Ishikawa (cell line): ENCODE data around the gene OVOL2.

Experiments used
- CEBPB ChIP-seq: IDR thresholded peaks from 2 replicates; pipeline ENCODE4 v1.6.1; 2012
- CREB1 ChIP-seq: IDR thresholded peaks from 2 replicates; pipeline ENCODE4 v1.6.1; 2012; ENCODE audit warnings: low read depth
- FOXM1 ChIP-seq: IDR thresholded peaks from 2 replicates; pipeline ENCODE4 v1.6.1; 2012; ENCODE audit warnings: low read depth, borderline replicate concordance
- NFIC ChIP-seq: IDR thresholded peaks from 2 replicates; pipeline ENCODE4 v1.6.1; 2012
- RAD21 ChIP-seq: IDR thresholded peaks from 2 replicates; pipeline ENCODE4 v1.6.1; 2012; ENCODE audit warnings: low read depth
- REST ChIP-seq: IDR thresholded peaks from 2 replicates; pipeline ENCODE4 v1.6.1; 2012; ENCODE audit warnings: low read depth, mild to moderate bottlenecking
- TAF1 ChIP-seq: IDR thresholded peaks from 2 replicates; pipeline ENCODE4 v1.6.1; 2012; ENCODE audit warnings: low read depth, mild to moderate bottlenecking
- TCF12 ChIP-seq: IDR thresholded peaks from 2 replicates; pipeline ENCODE4 v1.6.1; 2012; ENCODE audit warnings: low read depth
- TEAD4 ChIP-seq: IDR thresholded peaks from 2 replicates; pipeline ENCODE4 v1.6.1; 2012
- USF1 ChIP-seq: IDR thresholded peaks from 2 replicates; pipeline ENCODE4 v1.6.1; 2012
- YY1 ChIP-seq: IDR thresholded peaks from 2 replicates; pipeline ENCODE4 v1.6.1; 2012; ENCODE audit warnings: low read depth
- TF ChIP-seq, protein P1 (sequence below): IDR thresholded peaks from 2 replicates; pipeline ENCODE4 v1.6.1; 2012

GRCh38 chr20:18093388-18093787 lies 35.7 kb upstream of the OVOL2 start:
- TF ChIP-seq REST, result no peak
- TF ChIP-seq FOXM1, result no peak
- TF ChIP-seq YY1, result no peak
- no peak for TF ChIP-seq USF1
- no peak for TF ChIP-seq CEBPB
- TF ChIP-seq CREB1, result no peak
- TF ChIP-seq, protein P1, sequence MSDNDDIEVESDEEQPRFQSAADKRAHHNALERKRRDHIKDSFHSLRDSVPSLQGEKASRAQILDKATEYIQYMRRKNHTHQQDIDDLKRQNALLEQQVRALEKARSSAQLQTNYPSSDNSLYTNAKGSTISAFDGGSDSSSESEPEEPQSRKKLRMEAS, result no peak
- TF ChIP-seq TAF1, result no peak
- TF ChIP-seq RAD21, result no peak
- no peak for TF ChIP-seq TEAD4
- TF ChIP-seq NFIC, result no peak
- TF ChIP-seq TCF12, result no peak
